Upper lobe of right lung (tissue), 1 donor: ENCODE data around the gene FAM167B. TPM values are rescaled to one million over a fixed set of nuclear protein-coding genes. Genes with fewer than 3 reads are reported as not detected.

Experiments used
- ATAC-seq: fragments of 200-7000 bp; cut with Tn5 transposase; one replicate; pipeline ENCODE4 v1.9.1; 2020; ENCODE audit warnings: mild to moderate bottlenecking, moderate library complexity
- DNase-seq: peaks from one replicate; pipeline ENCODE4 v3.0.0-alpha.2; 2020
- H3K27ac ChIP-seq: fragments of 200-600 bp; one replicate; pipeline ENCODE4 v1.8.0; 2022
- H3K27me3 ChIP-seq: fragments of 200-600 bp; one replicate; pipeline ENCODE4 v1.8.0; 2022; ENCODE audit warnings: mild to moderate bottlenecking
- H3K36me3 ChIP-seq: fragments of 200-600 bp; one replicate; pipeline ENCODE4 v1.8.0; 2022
- H3K4me1 ChIP-seq: fragments of 200-600 bp; one replicate; pipeline ENCODE4 v1.8.0; 2022
- H3K4me3 ChIP-seq: fragments of 200-600 bp; one replicate; pipeline ENCODE4 v1.8.0; 2022; ENCODE audit warnings: mild to moderate bottlenecking
- H3K9me3 ChIP-seq: fragments of 200-600 bp; one replicate; pipeline ENCODE4 v1.8.0; 2022
- CTCF ChIP-seq: fragments of 200-600 bp; IDR thresholded peaks from one replicate; pipeline ENCODE4 v1.8.0; 2022; ENCODE audit warnings: antibody characterized with exemption
- intact Hi-C: fragments of 100-400 bp; cut with DNase I; formaldehyde crosslinking; loops from one replicate; pipeline ENCODE4 v1.11.0; 2022
- total RNA-seq: library from RNA; stranded (reverse); fragmentation: NEBNext Ultra II Directional; extraction: Animal tissue kit (Norgen Biotek cat#: 25700); gene quantifications from one replicate; pipeline ENCODE4 v1.2.1, GENCODE V29; 2021
- donor health status: DM: no; HTN: yes; CAD: no; lungs with severe emphysema.

FAM167B gene
- total RNA-seq, 1 donor from 2014 or later = 65.9 TPM

DNA sequence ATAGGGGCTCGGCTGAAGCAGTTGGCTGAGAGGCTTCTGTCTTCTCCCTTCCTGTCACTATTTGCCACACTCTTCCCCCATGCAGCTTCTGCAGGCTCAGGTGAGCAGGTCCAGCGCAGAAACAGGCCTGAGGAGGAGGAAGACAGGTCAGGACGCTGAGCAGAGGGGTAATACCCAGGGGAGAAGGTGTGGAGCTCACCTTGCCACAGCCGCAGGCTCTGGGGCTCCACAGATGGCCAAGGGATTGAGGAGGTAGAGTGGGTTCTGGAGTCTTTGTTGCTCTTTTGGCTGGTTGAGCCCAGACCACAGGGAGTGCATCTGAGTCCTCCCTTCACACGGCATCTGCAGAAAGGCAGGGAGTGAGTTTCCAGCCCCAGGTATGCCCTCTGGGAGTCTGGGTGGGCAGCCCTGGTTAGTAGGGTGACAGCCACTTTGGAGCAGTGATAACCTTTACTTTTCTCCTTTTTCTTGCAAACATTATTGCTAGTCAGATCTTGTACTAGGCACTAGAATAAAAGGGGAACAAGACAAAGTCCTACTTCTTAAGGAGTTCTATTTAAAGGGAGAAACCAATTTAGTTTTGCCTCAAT, 15.1 kb upstream of the FAM167B start:
- Histone ChIP-seq H3K36me3 (peaks cover 60% of the 10 kb centered on the region), H3K4me3 (no peak overlapping the region), H3K27ac (no peak overlapping the region), H3K27me3 (no peaks in the 10 kb centered on the region), H3K4me1 (no peaks in the 10 kb centered on the region), H3K9me3 (no peaks in the 10 kb centered on the region)
- ATAC-seq = no peak
- intact Hi-C loops = no loop called here
- no peak for TF ChIP-seq CTCF
- DNase-seq = no peak

- no peak for ATAC-seq
- DNase-seq = no peak
- no peaks in the 10 kb centered on the region for H3K27me3 ChIP-seq
- no peaks in the 10 kb centered on the region for H3K4me1 ChIP-seq
- no peak for TF ChIP-seq CTCF
- H3K9me3 ChIP-seq = no peaks in the 10 kb centered on the region
- no peak overlapping the region for H3K27ac ChIP-seq
- peaks cover 52% of the 10 kb centered on the region for H3K36me3 ChIP-seq
- no peak overlapping the region for H3K4me3 ChIP-seq
- intact Hi-C loops = no loop called here
Observed at GRCh38 chr1:32232558-32233304, 14.3 kb upstream of the FAM167B start.

- TF ChIP-seq CTCF = no peak
- Histone ChIP-seq H3K27ac (no peak overlapping the region), H3K4me1 (no peaks in the 10 kb centered on the region), H3K9me3 (no peaks in the 10 kb centered on the region), H3K4me3 (no peak overlapping the region), H3K27me3 (no peaks in the 10 kb centered on the region), H3K36me3 (peaks cover 31% of the 10 kb centered on the region)
- intact Hi-C loops = no loop called here
- no peak for DNase-seq
- ATAC-seq = no peak
Observed at GRCh38 chr1:32234792-32235191, 12.2 kb upstream of the FAM167B start.

DNA sequence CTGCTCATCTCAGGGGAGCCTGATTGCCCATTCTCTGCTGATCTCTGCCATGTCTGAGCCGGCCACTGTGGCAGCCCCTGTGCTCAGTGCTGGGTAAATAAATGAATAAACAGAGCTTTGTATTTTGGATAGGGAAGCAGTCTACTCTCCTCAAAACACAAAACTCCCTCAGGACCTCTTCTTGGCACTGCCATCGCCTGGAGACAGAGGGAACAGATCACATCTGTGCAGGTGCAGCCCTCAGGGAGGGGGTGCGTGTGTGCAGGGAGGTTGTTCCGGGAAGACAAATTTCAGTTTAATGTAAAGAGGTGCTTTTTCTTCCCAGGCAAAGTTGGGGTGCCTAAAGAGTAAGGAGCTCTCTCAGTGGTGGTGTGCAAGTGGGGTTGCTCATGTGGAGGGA, 7.7 kb upstream of the FAM167B start:
- Histone ChIP-seq H3K27me3 (no peaks in the 10 kb centered on the region), H3K27ac (no peak overlapping the region), H3K4me3 (no peak overlapping the region), H3K36me3 (no peaks in the 10 kb centered on the region), H3K4me1 (peaks cover 17% of the 10 kb centered on the region), H3K9me3 (no peaks in the 10 kb centered on the region)
- no peak for TF ChIP-seq CTCF
- ATAC-seq = no peak
- DNase-seq = no peak
- intact Hi-C loops = no loop called here

- Histone ChIP-seq H3K4me1 (peaks cover 17% of the 10 kb centered on the region), H3K9me3 (no peaks in the 10 kb centered on the region), H3K27ac (no peak overlapping the region), H3K36me3 (no peaks in the 10 kb centered on the region), H3K4me3 (peak overlapping the region; percentile 79), H3K27me3 (no peaks in the 10 kb centered on the region)
- intact Hi-C loops = loop anchor here (10.0 kb wide), 1 partner anchor 55 kb away; the partner anchor contains the start of gene HDAC1
- no peak for TF ChIP-seq CTCF
- ATAC-seq = peak; percentile 2
- no peak for DNase-seq
Observed at GRCh38 chr1:32239790-32240139, 7.3 kb upstream of the FAM167B start.
